GM12878 (cell line): ENCODE results near the gene UROC1. TPM values are rescaled to one million over a fixed set of nuclear protein-coding genes. Genes with fewer than 3 reads are reported as not detected.

Experiments used
- ATAC-seq: fragments of 200-7000 bp; cut with Tn5 transposase; 3 replicates; pipeline ENCODE4 v1.9.1; 2020; ENCODE audit warnings: mild to moderate bottlenecking, moderate library complexity
- BruUV-seq: library from RNA; stranded (reverse); fragments of 400-500 nt; replicated peaks from 2 replicates; lab custom pipeline; 2021; lab: Mats Ljungman, UMichigan
- CTCF ChIA-PET: fragments of 300-600 bp; sonication (Branson Sonifier 250); formaldehyde crosslinking; extraction: SDS; loops from one replicate; lab custom pipeline; 2021; ENCODE audit warnings: inconsistent platforms; lab: Yijun Ruan, JAX
- POLR2A ChIA-PET: fragments of 350-600 bp; formaldehyde crosslinking; extraction: SDS; loops from one replicate; lab custom pipeline; 2021; ENCODE audit warnings: inconsistent platforms; lab: Charles Lee
- RAD21 ChIA-PET: fragments of 300-600 bp; sonication (Branson Sonifier 250); formaldehyde crosslinking; loops from one replicate; lab custom pipeline; 2023; ENCODE audit warnings: antibody characterized with exemption; ENCODE audit not compliant: unreplicated experiment; lab: Charles Lee
- SMC1A ChIA-PET: fragments of 300-600 bp; sonication (Branson Sonifier 250); formaldehyde crosslinking; loops from one replicate; lab custom pipeline; 2023; ENCODE audit not compliant: unreplicated experiment, uncharacterized antibody; lab: Charles Lee
- DNase-seq: peaks from one replicate; pipeline ENCODE4 v3.0.0-alpha.2; 2011; ENCODE audit warnings: low read depth, low spot score
- FAIRE-seq: peaks from 3 replicates; lab custom pipeline; 2011; peaks lifted over from hg19 to GRCh38; lab: Jason Lieb, UNC
- H2AFZ ChIP-seq: 2 replicates; pipeline ENCODE4 v1.6.0; 2011; ENCODE audit warnings: low read depth, low read length, control low read depth; ENCODE audit not compliant: control insufficient read depth
- H3K27ac ChIP-seq: 2 replicates; pipeline ENCODE4 v1.5.1; 2011; ENCODE audit warnings: control low read depth; ENCODE audit not compliant: control insufficient read depth, insufficient read depth
- H3K27me3 ChIP-seq, 2 experiments: replicated peaks in 1 of 2; 2 replicates each; pipeline versions ENCODE4 v1.6.0 to v1.6.1; 2011; ENCODE audit warnings: low read length in 1 of 2; ENCODE audit not compliant: control insufficient read depth in 2 of 2, insufficient read depth in 2 of 2
- H3K36me3 ChIP-seq, 2 experiments: 2 replicates each; pipeline ENCODE4 v1.5.1; 2011; ENCODE audit warnings: low read length in 1 of 2; ENCODE audit not compliant: control insufficient read depth in 2 of 2, insufficient read depth in 2 of 2
- H3K4me1 ChIP-seq: 2 replicates; pipeline ENCODE4 v1.6.1; 2011; ENCODE audit warnings: mild to moderate bottlenecking, low read length, moderate library complexity, mixed read lengths; ENCODE audit not compliant: control insufficient read depth, insufficient read depth
- H3K4me2 ChIP-seq: 2 replicates; pipeline ENCODE4 v1.6.0; 2011; ENCODE audit warnings: control low read depth; ENCODE audit not compliant: control insufficient read depth, insufficient read depth
- H3K4me3 ChIP-seq: fragments of 200-600 bp; sonication (generic); 2 replicates; pipeline ENCODE4 v1.5.1; 2016
- H3K79me2 ChIP-seq: 2 replicates; pipeline ENCODE4 v1.6.0; 2011; ENCODE audit warnings: low read length; ENCODE audit not compliant: control insufficient read depth, insufficient read depth
- H3K9ac ChIP-seq: 2 replicates; pipeline ENCODE4 v1.8.0; 2011; ENCODE audit warnings: low read length, control low read depth, mixed read lengths; ENCODE audit not compliant: control insufficient read depth, insufficient read depth
- H3K9me3 ChIP-seq: replicated peaks from 3 replicates; pipeline ENCODE4 v1.5.1; 2011; ENCODE audit warnings: mild to moderate bottlenecking, low read length; ENCODE audit not compliant: control insufficient read depth, insufficient read depth
- H4K20me1 ChIP-seq: 2 replicates; pipeline ENCODE4 v1.6.0; 2011; ENCODE audit not compliant: control insufficient read depth, insufficient read depth
- BMI1 ChIP-seq: fragments of 450-650 bp; IDR thresholded peaks from 2 replicates; pipeline ENCODE4 v1.6.1; 2016; ENCODE audit warnings: mild to moderate bottlenecking, moderate library complexity, borderline replicate concordance
- CHD1 ChIP-seq: IDR thresholded peaks from 2 replicates; pipeline ENCODE4 v1.6.1; 2012; ENCODE audit warnings: low read depth, low read length, improper control_type of control experiment
- E4F1 ChIP-seq: fragments of 450-650 bp; IDR thresholded peaks from 2 replicates; pipeline ENCODE4 v1.6.1; 2018; ENCODE audit warnings: borderline replicate concordance, mild to moderate bottlenecking; ENCODE audit not compliant: partially characterized antibody
- MXI1 ChIP-seq: fragments of 150-350 bp; IDR thresholded peaks from 2 replicates; pipeline ENCODE4 v1.6.1; 2011; ENCODE audit warnings: low read depth, mild to moderate bottlenecking, inconsistent platforms, low read length, improper control_type of control experiment
- POLR2AphosphoS2 ChIP-seq: IDR thresholded peaks from 2 replicates; pipeline ENCODE4 v1.6.1; 2011; ENCODE audit warnings: low read depth, mild to moderate bottlenecking, low read length, improper control_type of control experiment, moderate library complexity
- RBBP5 ChIP-seq: fragments of 200-600 bp; sonication (generic); conservative IDR thresholded peaks from 2 replicates; pipeline ENCODE4 v1.6.1; 2016
- SRF ChIP-seq, 2 experiments: IDR thresholded peaks; 2 replicates each; pipeline ENCODE4 v1.6.1; 2011; ENCODE audit warnings: low read depth in 2 of 2, low read length in 2 of 2, mild to moderate bottlenecking in 1 of 2, moderate library complexity in 1 of 2
- TCF3 ChIP-seq: IDR thresholded peaks from 2 replicates; pipeline ENCODE4 v1.6.1; 2012; ENCODE audit warnings: low read depth, mild to moderate bottlenecking, low read length, borderline replicate concordance; ENCODE audit not compliant: insufficient read depth
- WGBS: methylation state at CpG from one replicate; pipeline ENCODE4 v1.1.6; 2016; ENCODE audit warnings: low lambda C conversion rate; ENCODE audit not compliant: insufficient replicate concordance, insufficient coverage; ENCODE audit errors: missing lambda C conversion rate; 5-methylcytosine and 5-hydroxymethylcytosine counted together
- in situ Hi-C: fragments of 300-500 bp; cut with MboI; formaldehyde crosslinking; loops from 9 replicates; pipeline ENCODE4 v1.14.3; 2018; ENCODE audit warnings: mixed read lengths
- intact Hi-C: fragments of 100-400 bp; cut with micrococcal nuclease; formaldehyde crosslinking; loops from one replicate; pipeline ENCODE4 v1.14.2; 2022; ENCODE audit not compliant: unreplicated experiment
- polyA plus RNA-seq, 11 experiments: library from polyadenylated mRNA; depleted of rRNA in 4 of 11; unstranded in 6 of 11; stranded (reverse) in 5 of 11; fragments of >200 nt; fragmentation: Nextera tagmentation in 4 of 11; fragmentation: Illumina TruSeq in 1 of 11; extraction: Ambion mirVana in 4 of 11; extraction: Trizol in 1 of 11; gene quantifications; 1 replicate in 1 of 11; 2 replicates in 10 of 11; pipeline versions ENCODE4 v1.2.1 to v1.2.3, GENCODE V29; 2011 to 2016; ENCODE audit warnings: inconsistent platforms in 2 of 11, missing spikeins in 2 of 11, low read depth in 1 of 11
- total RNA-seq, 4 experiments: library from RNA; depleted of rRNA in 3 of 4; stranded (reverse); fragments of >200 nt in 3 of 4; fragmentation: Illumina TruSeq in 1 of 4; extraction: Trizol in 1 of 4; gene quantifications; 2 replicates each; pipeline versions ENCODE4 v1.2.1 to v1.2.3, GENCODE V29; 2013 to 2021
- TF ChIP-seq, protein P1 (sequence below): IDR thresholded peaks from 2 replicates; pipeline ENCODE4 v1.6.1; 2011; ENCODE audit warnings: low read depth, low read length, improper control_type of control experiment, borderline replicate concordance
- TF ChIP-seq, protein P2 (sequence below): fragments of 450-650 bp; IDR thresholded peaks from 2 replicates; pipeline ENCODE4 v1.6.1; 2016; ENCODE audit warnings: mild to moderate bottlenecking
- TF ChIP-seq, protein P3 (sequence below): fragments of 450-650 bp; formaldehyde crosslinking; IDR thresholded peaks from 2 replicates; pipeline ENCODE4 v1.5.0; 2022; ENCODE audit warnings: mild to moderate bottlenecking, missing genetic modification characterization

UROC1 gene
- total and polyA plus RNA-seq, 10 of the 15 experiments (the other 5 are each of a cell fraction or from before 2014, with no cell fraction given) = 0.04 TPM; not detected in 9

DNA sequence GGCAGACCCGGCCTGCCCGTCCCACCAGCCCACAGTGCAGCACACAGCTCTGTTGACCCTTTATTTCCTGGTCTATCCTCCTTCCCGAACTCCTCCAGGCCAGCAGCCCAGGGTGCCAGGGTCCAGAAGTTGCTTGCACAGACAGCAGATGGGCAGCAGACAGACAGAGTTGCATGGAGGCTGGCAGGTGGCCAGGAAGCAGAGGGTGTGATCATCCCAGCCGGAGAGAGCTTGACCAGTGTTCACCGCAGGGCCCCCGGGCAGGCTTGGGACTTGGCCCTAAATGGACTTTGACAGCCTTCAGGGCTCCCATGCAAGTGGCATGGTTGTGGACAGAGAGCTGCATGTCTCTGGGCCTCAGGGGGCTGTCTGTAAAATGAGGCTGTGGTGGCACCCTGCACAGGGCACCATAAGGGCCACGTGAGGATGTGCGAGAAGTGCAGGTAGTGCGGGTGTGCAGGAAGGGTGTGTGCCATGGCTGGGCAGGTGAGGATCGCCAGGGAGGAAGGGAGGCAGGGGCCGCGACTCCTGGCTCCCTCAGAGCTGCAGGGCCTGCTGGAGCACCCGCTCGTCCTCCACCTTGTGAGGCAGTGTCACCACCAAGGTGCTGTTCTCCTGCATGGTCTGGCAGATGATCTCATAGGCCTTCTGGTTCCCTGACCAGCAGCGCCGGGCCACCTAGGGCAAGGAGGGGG, 35.6 kb downstream of the UROC1 start:
- Histone ChIP-seq H3K4me3 (no peak overlapping the region), H3K9ac (no peak overlapping the region), H3K79me2 (no peaks in the 10 kb centered on the region), H3K9me3 (no peaks in the 10 kb centered on the region), H3K27ac (no peak overlapping the region), H3K4me1 (no peaks in the 10 kb centered on the region), H3K27me3 (no peaks in the 10 kb centered on the region), H3K4me2 (no peak overlapping the region), H3K36me3 (no peaks in the 10 kb centered on the region), H4K20me1 (no peaks in the 10 kb centered on the region), H2AFZ (no peak overlapping the region)
- RAD21 ChIA-PET = no interaction called here
- in situ Hi-C loops = no loop called here
- 49% methylated on average over 16 of the region's 16 CpGs for WGBS
- no peak for DNase-seq
- CTCF ChIA-PET = no interaction called here
- POLR2A ChIA-PET = no interaction called here
- no peak for FAIRE-seq
- no TSS peak for BruUV-seq
- intact Hi-C loops = no loop called here
- SMC1A ChIA-PET = no interaction called here
- no peak for ATAC-seq
- TF ChIP-seq, protein P1, sequence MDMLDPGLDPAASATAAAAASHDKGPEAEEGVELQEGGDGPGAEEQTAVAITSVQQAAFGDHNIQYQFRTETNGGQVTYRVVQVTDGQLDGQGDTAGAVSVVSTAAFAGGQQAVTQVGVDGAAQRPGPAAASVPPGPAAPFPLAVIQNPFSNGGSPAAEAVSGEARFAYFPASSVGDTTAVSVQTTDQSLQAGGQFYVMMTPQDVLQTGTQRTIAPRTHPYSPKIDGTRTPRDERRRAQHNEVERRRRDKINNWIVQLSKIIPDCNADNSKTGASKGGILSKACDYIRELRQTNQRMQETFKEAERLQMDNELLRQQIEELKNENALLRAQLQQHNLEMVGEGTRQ = no peak
- TF ChIP-seq SRF (IDR thresholded peaks at IDR 0.05; ENCODE audit: low read depth in 2 of 2, low read length in 2 of 2) (no peak), E4F1 (no peak), POLR2AphosphoS2 (no peak), MXI1 (no peak), BMI1 (no peak), TCF3 (no peak), RBBP5 (no peak), CHD1 (no peak)
- TF ChIP-seq, protein P2, sequence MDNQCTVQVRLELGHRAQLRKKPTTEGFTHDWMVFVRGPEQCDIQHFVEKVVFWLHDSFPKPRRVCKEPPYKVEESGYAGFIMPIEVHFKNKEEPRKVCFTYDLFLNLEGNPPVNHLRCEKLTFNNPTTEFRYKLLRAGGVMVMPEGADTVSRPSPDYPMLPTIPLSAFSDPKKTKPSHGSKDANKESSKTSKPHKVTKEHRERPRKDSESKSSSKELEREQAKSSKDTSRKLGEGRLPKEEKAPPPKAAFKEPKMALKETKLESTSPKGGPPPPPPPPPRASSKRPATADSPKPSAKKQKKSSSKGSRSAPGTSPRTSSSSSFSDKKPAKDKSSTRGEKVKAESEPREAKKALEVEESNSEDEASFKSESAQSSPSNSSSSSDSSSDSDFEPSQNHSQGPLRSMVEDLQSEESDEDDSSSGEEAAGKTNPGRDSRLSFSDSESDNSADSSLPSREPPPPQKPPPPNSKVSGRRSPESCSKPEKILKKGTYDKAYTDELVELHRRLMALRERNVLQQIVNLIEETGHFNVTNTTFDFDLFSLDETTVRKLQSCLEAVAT = no peak
- TF ChIP-seq, protein P3, sequence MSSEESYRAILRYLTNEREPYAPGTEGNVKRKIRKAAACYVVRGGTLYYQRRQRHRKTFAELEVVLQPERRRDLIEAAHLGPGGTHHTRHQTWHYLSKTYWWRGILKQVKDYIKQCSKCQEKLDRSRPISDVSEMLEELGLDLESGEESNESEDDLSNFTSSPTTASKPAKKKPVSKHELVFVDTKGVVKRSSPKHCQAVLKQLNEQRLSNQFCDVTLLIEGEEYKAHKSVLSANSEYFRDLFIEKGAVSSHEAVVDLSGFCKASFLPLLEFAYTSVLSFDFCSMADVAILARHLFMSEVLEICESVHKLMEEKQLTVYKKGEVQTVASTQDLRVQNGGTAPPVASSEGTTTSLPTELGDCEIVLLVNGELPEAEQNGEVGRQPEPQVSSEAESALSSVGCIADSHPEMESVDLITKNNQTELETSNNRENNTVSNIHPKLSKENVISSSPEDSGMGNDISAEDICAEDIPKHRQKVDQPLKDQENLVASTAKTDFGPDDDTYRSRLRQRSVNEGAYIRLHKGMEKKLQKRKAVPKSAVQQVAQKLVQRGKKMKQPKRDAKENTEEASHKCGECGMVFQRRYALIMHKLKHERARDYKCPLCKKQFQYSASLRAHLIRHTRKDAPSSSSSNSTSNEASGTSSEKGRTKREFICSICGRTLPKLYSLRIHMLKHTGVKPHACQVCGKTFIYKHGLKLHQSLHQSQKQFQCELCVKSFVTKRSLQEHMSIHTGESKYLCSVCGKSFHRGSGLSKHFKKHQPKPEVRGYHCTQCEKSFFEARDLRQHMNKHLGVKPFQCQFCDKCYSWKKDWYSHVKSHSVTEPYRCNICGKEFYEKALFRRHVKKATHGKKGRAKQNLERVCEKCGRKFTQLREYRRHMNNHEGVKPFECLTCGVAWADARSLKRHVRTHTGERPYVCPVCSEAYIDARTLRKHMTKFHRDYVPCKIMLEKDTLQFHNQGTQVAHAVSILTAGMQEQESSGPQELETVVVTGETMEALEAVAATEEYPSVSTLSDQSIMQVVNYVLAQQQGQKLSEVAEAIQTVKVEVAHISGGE (CRISPR knock-in tag) = no peak
